Measurements from ENCODE around the gene PCDH17.

PCDH17 gene

DNA sequence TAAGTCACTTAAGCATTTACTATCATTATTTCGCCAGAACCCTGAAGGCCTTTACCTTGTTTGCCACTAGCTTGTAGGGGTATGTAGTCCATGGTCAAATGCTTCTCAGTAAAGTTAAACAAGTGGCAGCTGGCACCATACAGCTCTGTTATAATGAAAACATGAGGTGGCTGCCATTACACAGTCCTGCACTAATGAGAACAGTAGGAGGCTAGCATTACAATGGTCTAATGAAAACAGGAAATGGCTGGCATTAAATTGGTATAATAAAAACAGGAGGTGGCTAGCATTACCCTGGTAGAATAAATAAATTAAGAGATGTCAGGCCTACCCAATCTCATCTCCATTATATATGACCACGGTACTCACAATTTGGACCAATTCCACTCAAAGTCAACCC is 107.5 kb downstream of the PCDH17 start:
- DNase-seq = no peak

DNA sequence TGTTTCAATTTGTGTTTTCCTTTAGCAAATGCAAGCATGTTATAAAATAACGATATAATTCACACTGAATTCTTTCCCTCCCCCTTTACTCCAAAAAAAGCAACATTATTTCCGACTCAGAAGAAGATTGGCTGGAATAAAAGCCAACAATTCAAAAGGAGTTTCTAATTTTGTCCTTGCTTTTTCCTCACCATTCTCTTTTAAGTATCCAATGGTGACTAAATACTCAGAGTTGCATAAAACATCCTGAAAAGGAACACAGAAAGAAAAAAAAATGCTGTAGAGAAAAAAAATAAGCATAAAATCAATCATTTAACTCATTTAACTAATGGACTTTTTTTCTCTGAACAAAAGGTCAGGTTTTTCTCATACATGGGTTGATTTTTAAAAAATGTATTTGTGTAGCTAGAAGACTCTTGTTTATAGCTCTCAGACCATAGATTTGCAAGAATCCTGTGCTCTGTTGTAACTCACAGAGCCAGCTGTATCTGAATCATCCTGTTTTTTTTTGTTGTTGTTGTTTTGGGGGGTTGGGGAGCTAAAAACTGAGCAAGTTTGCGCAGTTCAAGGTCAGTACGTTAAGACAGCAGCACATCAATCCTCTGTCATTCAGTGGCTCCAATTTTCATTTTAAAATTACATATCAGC is 108.1 kb downstream of the PCDH17 start:
- no peak for DNase-seq

DNA sequence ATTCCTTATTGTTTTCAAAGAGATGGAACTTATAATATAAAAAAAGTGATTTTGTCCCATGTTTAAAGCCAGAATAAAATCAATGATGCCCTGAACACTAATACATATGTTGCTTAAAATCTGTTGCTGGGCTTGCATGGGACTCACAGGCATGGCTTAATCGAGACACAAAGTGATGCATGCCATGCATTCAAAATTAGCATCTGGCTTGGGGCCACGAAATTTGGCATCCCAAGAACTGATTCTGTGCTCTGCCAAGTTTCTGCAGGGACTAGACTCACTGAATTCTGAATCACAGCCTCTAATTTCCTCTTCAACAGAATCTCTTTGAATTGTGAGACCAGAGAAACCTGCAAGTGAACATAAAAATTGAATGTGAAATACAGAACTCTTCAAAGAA is 109.2 kb downstream of the PCDH17 start:
- DNase-seq = no peak

- no peak for DNase-seq
These were observed 116.6 kb downstream of the PCDH17 start for GRCh38 chr13:57748096-57748495.

GRCh38 chr13:57760951-57761350 is 129.4 kb downstream of the PCDH17 start:
- no peak for DNase-seq

- DNase-seq = no peak
These were observed 132.1 kb downstream of the PCDH17 start for GRCh38 chr13:57763689-57764088.

All from NCI-H187 treated with DMSO at 0.1 percent for 48 hours (cell line).